Activated CD4-positive, alpha-beta memory T cell treated with anti-CD3 and anti-CD28 coated beads, Interleukin-2, amount 10 ng/mL, durations not matched to agents 7 days and 5 days (primary cell): Measurements from ENCODE around the gene DDOST. TPM values are rescaled to one million over a fixed set of nuclear protein-coding genes. Genes with fewer than 3 reads are reported as not detected.
"Not testable (repeated sequence)": the region's sequence is repeated elsewhere in the genome, so short reads cannot be mapped to it uniquely, and the experiment has no call there.

Experiments
- CTCF ChIA-PET: fragments of 350-600 bp; sonication (Branson Sonifier 250); formaldehyde crosslinking; loops from one replicate; lab custom pipeline; 2021; ENCODE audit warnings: antibody characterized with exemption, inconsistent platforms; lab: Charles Lee
- POLR2A ChIA-PET: fragments of 350-600 bp; sonication (Branson Sonifier 250); formaldehyde crosslinking; loops from one replicate; lab custom pipeline; 2021; ENCODE audit warnings: antibody characterized with exemption; lab: Charles Lee
- DNase-seq: peaks from one replicate; pipeline ENCODE4 v3.0.0-alpha.2; 2020
- H3K27ac Mint-ChIP-seq: one replicate; pipeline ENCODE4 v1.8.0; 2021; ENCODE audit warnings: mild to moderate bottlenecking, mixed read lengths
- H3K27me3 Mint-ChIP-seq: one replicate; pipeline ENCODE4 v1.8.0; 2021; ENCODE audit warnings: mixed read lengths
- H3K36me3 Mint-ChIP-seq: one replicate; pipeline ENCODE4 v1.8.0; 2021; ENCODE audit warnings: low read depth, mixed read lengths
- H3K4me1 Mint-ChIP-seq: one replicate; pipeline ENCODE4 v1.8.0; 2021; ENCODE audit warnings: mixed read lengths
- H3K4me3 Mint-ChIP-seq: one replicate; pipeline ENCODE4 v1.8.0; 2021; ENCODE audit warnings: mild to moderate bottlenecking, mixed read lengths
- H3K9me3 Mint-ChIP-seq: one replicate; pipeline ENCODE4 v1.8.0; 2021; ENCODE audit warnings: mixed read lengths
- total RNA-seq, 2 experiments: library from RNA; stranded (reverse); gene quantifications; one replicate each; pipeline ENCODE4 v1.2.3, GENCODE V29; 2021

Gene DDOST
- total RNA-seq, 2 experiments from 2014 or later, result 171 to 182 TPM

DNA sequence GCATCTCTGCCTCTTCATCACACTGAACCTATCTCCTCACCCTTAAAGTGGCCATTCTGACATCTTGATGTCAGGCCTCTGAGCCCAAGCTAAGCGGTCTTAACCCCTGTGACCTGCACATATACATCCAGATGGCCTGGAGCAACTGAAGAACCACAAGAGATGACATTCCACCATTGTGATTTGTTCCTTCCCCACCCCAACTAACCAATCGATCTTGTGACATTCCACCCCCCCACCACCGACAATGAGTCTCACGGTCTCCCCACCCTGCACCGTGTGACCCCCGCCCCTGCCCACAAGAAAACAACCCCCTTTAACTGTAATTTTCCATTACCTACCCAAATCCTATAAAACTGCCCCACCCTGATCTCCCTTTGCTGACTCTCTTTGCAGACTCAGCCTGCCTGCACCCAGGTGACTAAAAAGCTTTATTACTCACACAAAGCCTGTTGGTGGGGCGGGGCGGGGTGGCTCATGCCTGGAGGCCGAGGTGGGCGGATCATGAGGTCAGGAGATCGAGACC, 48.9 kb downstream of the DDOST start:
- Mint-ChIP-seq H3K27ac (no peak overlapping the region), H3K4me3 (no peak overlapping the region), H3K4me1 (peaks cover 2% of the 10 kb centered on the region), H3K9me3 (no peaks in the 10 kb centered on the region), H3K27me3 (peaks cover 6% of the 10 kb centered on the region), H3K36me3 (no peaks in the 10 kb centered on the region)
- CTCF ChIA-PET, result no interaction called here
- POLR2A ChIA-PET, result no interaction called here
- DNase-seq, result no peak

- POLR2A ChIA-PET, result no interaction called here
- H3K4me3 Mint-ChIP-seq, result no peak overlapping the region
- CTCF ChIA-PET, result no interaction called here
- no peaks in the 10 kb centered on the region for H3K9me3 Mint-ChIP-seq
- H3K27ac Mint-ChIP-seq, result no peak overlapping the region
- peaks cover 10% of the 10 kb centered on the region for H3K27me3 Mint-ChIP-seq
- no peak for DNase-seq
- H3K4me1 Mint-ChIP-seq, result peaks cover 2% of the 10 kb centered on the region
- H3K36me3 Mint-ChIP-seq, result no peaks in the 10 kb centered on the region
Observed at GRCh38 chr1:20611652-20612051, 49.5 kb downstream of the DDOST start.

DNA sequence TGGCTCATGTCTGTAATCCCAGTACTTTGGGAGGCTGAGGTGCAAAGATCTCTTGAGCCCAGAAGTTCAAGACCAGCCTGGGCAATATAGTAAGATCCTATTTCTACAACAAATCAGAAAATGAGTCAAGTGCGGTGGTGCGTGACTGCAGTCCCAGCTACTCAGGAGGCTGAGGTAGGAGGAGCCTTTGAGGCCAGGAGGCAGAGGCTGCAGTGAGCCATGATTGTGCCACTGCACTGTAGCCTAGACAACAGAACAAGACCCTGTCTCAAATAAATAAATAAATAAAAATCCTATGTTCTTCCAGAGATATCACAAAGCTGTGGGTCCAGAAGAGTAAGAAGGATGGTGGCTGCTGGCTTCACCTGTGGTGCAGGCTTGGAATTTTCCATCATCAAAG, 50.2 kb downstream of the DDOST start:
- Mint-ChIP-seq H3K36me3 (no peaks in the 10 kb centered on the region), H3K27me3 (peaks cover 7% of the 10 kb centered on the region), H3K4me3 (no peak overlapping the region), H3K27ac (no peak overlapping the region), H3K4me1 (no peaks in the 10 kb centered on the region), H3K9me3 (no peaks in the 10 kb centered on the region)
- no peak for DNase-seq
- ChIA-PET CTCF (no interaction called here), POLR2A (no interaction called here)

DNA sequence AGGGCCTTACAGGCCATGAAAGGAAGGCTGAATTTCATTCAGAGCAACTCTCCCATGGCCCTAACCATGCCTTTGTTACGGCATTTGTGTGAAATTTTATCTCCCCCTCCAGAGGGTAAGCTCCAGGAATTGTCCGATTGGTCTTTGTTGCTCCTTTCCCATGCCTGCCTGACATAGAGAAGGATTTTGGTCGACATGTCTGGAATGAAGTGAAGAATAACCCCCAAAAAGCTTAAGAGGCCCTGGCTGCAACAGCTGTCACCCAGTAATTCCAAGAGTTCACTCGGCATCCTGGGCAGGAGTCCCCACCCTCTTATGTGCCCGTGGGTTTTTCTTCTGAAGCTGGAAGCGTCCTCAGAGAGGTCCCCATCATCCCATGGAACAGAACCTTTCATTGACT, 51.6 kb downstream of the DDOST start:
- Mint-ChIP-seq H3K27ac (no peak overlapping the region), H3K9me3 (no peaks in the 10 kb centered on the region), H3K4me3 (no peak overlapping the region), H3K4me1 (no peaks in the 10 kb centered on the region), H3K36me3 (no peaks in the 10 kb centered on the region), H3K27me3 (peaks cover 11% of the 10 kb centered on the region)
- CTCF ChIA-PET, result no interaction called here
- POLR2A ChIA-PET, result no interaction called here
- no peak for DNase-seq

DNA sequence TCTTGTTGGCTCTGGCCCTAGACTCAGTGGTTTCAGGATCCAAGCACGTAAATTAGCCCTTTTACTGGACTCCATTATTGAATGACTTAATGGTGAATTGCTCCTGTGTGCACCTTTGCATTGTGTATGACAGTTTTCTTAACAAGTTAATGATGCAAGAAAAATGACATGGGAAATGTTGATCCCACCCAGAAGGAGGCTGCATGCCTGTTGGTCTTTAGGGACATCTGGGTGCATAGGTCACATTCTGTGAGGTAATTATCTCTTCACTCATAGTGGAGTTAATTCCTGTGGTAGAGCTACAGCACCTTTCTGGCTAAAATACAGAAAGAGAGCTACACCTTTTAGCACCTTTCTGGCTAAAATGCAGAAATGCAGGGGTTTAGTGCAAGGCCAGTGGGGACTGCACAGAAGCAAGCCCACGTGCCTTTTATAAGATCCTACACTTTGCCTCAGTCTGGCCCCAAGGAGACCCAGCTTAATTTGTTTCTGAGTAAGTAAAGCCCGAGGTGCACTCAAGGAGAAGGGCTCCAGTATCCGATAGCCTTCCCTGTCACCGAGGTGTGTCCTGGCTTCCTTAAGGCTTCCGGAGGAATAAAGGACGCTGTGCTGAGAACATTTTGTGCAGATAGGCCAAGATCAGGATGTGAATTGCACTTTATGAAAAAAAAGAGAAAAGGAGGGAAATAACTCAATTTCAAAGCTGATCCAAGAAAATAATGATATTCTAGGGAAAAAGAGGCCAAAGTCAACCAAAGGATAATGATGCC, 54.2 kb downstream of the DDOST start:
- not testable (repeated sequence) for DNase-seq, H3K27me3 Mint-ChIP-seq, H3K27ac Mint-ChIP-seq, H3K4me1 Mint-ChIP-seq, H3K9me3 Mint-ChIP-seq, H3K4me3 Mint-ChIP-seq, H3K36me3 Mint-ChIP-seq
- CTCF ChIA-PET, result interaction anchor here (0.6 kb wide), 1 partner anchor 625 kb away, joined by 3 read pairs; no protein-coding TSS in a partner anchor
- POLR2A ChIA-PET, result interaction anchor here (0.7 kb wide), 1 partner anchor 44 kb away, joined by 3 read pairs; no protein-coding TSS in a partner anchor

DNA sequence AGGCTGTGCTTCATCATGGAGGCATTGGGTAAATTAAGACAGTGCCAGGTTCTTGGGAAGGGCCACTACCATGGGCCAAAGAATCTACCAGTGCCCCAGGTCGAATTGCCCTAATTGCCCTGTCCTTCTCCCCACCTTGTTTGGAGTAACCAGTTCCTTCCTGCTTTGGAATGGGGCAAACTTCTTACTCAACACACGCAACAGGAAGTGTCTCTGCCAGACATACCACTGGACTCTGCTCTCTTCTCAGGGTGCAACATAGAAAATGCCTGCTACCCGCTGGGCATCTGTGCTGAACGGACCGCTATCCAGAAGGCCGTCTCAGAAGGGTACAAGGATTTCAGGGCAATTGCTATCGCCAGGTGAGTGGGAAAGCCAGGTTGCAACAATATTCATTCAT, 56.5 kb downstream of the DDOST start:
- DNase-seq, result no peak
- CTCF ChIA-PET, result no interaction called here
- Mint-ChIP-seq H3K4me1 (no peaks in the 10 kb centered on the region), H3K27me3 (peaks cover 13% of the 10 kb centered on the region), H3K27ac (no peak overlapping the region), H3K4me3 (no peak overlapping the region), H3K36me3 (no peaks in the 10 kb centered on the region), H3K9me3 (no peaks in the 10 kb centered on the region)
- POLR2A ChIA-PET, result no interaction called here

GRCh38 chr1:20603504-20604464, 57.4 kb downstream of the DDOST start:
- ChIA-PET POLR2A (no interaction called here), CTCF (no interaction called here)
- peaks cover 13% of the 10 kb centered on the region for H3K27me3 Mint-ChIP-seq
- no peak overlapping the region for H3K27ac Mint-ChIP-seq
- H3K36me3 Mint-ChIP-seq, result no peaks in the 10 kb centered on the region
- H3K4me1 Mint-ChIP-seq, result no peaks in the 10 kb centered on the region
- H3K9me3 Mint-ChIP-seq, result no peaks in the 10 kb centered on the region
- no peak overlapping the region for H3K4me3 Mint-ChIP-seq
- no peak for DNase-seq

DNA sequence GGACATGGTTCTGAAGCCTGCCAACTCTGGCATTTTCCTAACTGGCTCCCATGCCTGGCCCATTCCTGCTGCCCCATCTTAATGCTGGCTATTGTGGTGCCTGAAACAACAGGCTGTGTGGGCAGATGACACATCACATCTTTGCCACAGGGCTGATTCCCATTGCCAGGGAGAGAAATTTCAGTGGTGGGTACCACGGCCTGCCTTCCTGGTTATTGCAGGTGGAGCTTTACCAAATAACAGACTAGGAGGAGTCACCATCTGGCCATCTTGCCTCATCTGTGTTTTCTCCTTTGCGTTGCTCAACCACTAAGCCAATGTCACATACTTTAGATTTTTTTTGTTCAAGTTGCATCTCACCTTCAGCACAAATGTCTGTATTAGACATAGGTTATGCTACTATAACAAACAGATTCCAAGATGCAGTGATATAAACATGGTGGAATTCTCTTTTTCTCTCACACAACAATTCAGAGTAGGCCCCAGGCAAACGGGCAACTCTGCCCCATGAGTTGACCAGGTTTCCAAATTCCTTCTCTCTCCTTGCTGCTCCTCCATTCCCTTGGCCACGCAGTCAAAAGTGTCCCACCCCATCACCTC, 58.2 kb downstream of the DDOST start:
- no peaks in the 10 kb centered on the region for H3K4me1 Mint-ChIP-seq
- CTCF ChIA-PET, result no interaction called here

More for the DNA sequence above, 58.2 kb downstream of the DDOST start:
- no peak for DNase-seq
- POLR2A ChIA-PET, result no interaction called here
- Mint-ChIP-seq H3K36me3 (no peaks in the 10 kb centered on the region), H3K4me3 (no peak overlapping the region), H3K27me3 (peaks cover 13% of the 10 kb centered on the region), H3K9me3 (no peaks in the 10 kb centered on the region), H3K27ac (no peak overlapping the region)

Other genes with a start within 250 kb of the DDOST start
- gene CAMK2N1, start 175.2 kb downstream of the DDOST start, total RNA-seq, result under 1 TPM; 0.63 to 0.88 TPM
- 10 to 100 TPM; 21.0 to 21.8 TPM for gene MUL1, start 153.2 kb downstream of the DDOST start, total RNA-seq
- not detected for gene FAM43B, start 108.8 kb downstream of the DDOST start, total RNA-seq
- not detected for gene CDA, start 72.3 kb downstream of the DDOST start, total RNA-seq
- 1 to 10 TPM; 6.6 TPM for gene PINK1, start 27.9 kb downstream of the DDOST start, total RNA-seq
- gene KIF17, start 56.6 kb upstream of the DDOST start, total RNA-seq, result not detected
- under 1 TPM in 1 of 2 experiments, not detected in 1; 0.23 TPM for gene SH2D5, start 71.3 kb upstream of the DDOST start, total RNA-seq
- gene HP1BP3, start 125.9 kb upstream of the DDOST start, total RNA-seq, result 100 to 1,000 TPM; 299 to 301 TPM